ENCODE measurements around the gene CDH24.
A peak's percentile ranks its signal among the peaks of the same experiment; 100 is the strongest.

The CDH24 gene

GRCh38 chr14:23035303-23036144, 21.8 kb downstream of the CDH24 start:
- Histone ChIP-seq H3K9ac (ENCODE audit: low read depth, low read length) (peak overlapping the region; percentile 75), H3K27me3 (ENCODE audit: insufficient read depth, low read length, poor library complexity) (no peaks in the 10 kb centered on the region), H3K4me2 (ENCODE audit: insufficient read depth, low read length) (peak overlapping the region; percentile 80), H2AFZ (ENCODE audit: low read depth, low read length) (peak overlapping the region; percentile 72), H4K20me1 (ENCODE audit: insufficient read depth, low read length) (no peaks in the 10 kb centered on the region), H3K9me3 (ENCODE audit: insufficient read depth, low read length, severe bottlenecking) (no peaks in the 10 kb centered on the region), H3K4me3 (ENCODE audit: low read depth in 1 of 2, low read length in 2 of 2) (peak overlapping the region in 1 of 2 experiments; percentile 83; a peak in 3 of 4 replicates), H3K4me1 (ENCODE audit: insufficient read depth, low read length) (peaks cover 39% of the 10 kb centered on the region), H3K27ac (ENCODE audit: low read length) (peak overlapping the region; percentile 90), H3K36me3 (ENCODE audit: insufficient read depth, low read length) (peaks cover 29% of the 10 kb centered on the region), H3K79me2 (ENCODE audit: insufficient read depth, low read length) (peaks cover 32% of the 10 kb centered on the region)
- no peak for ATAC-seq (ENCODE audit: insufficient read depth, low read depth)
- no peak for DNase-seq
- TF ChIP-seq CTCF (IDR thresholded peaks at IDR 0.05; ENCODE audit: borderline replicate concordance, extremely low read depth, low read length, poor library complexity, severe bottlenecking): no peak
- no peak for TF ChIP-seq EZH2 (IDR thresholded peaks at IDR 0.05; ENCODE audit: borderline replicate concordance, low read depth, low read length, severe bottlenecking)

DNA sequence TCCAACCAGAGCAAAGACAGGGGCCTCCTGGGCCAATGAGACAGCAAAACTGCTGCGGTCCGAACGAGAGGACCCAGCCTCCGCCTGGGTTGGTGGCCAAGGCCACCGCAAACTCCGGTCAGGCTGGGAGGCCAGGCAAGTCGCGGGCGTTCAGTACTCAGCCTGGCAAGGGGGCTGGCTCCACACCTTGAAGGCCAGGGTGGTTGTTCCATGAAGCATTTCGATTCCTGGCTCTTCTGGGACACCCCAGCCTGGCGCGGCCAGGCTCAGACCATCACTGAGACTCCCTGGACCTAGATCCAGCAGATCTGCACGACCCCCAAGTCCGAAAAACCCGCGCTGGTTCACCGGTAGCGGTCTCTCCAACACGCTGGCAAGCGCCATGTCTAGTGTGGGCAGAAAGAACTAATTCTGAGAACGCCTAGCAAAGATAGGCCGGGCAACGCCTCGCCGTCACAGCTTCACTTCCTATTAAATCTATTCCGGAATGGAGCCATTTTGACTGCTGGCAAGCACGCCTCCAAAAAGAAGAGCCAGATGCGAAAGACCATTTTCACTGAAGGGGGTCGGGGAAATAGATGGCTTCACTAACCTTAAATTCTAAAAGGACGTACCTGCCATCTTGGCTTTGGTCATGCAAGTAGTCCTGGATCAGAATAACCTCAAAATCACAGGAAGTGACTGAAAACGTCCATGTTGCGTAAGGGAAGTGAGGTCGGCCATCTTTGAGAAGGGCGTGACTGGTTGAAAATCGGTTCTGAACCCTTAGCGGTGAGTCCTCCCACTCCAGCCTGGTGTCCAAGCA, 22.6 kb downstream of the CDH24 start, which contains the start of gene PSMB5:
Gene PSMB5, minus strand, starts transcription at position 403 of the 805 bp plus-strand sequence. Its CDS starts 19 bp downstream, at position 384.
- peak; percentile 94 for DNase-seq

DNA sequence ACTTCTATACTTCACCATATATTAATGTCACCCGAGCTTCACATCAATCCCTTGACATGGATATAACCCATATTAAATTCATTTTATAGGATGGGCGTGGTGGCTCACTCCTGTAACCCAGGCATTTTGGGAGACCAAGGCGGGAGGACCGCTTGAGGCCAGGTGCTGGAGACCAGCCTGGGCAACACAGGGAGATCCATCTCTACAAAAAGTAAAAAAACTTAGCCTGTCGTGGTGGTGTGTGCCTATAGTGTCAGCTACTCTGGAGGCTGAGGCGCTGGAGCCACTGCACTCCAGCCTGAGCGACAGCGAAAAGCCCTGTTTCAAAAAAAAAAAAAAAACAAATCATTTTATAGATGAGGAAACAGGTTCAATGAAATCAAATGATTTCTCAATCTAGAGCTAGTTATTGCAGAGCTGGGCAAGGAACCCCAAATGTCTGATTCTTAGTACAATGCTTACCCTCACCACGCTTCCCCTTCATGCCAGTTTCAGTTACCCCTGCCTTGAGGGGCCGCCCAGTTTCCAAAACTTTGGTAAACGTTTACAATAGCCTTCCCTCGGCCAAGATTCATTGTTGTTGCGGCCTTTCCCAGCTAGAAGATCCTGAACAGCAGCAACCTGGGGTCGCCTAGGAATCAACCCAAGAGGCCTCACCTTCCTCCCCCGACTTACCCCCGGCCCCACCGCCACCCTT, 23.4 kb downstream of the CDH24 start:
- H2AFZ ChIP-seq (ENCODE audit: low read depth, low read length): peak overlapping the region; percentile 72
- peak; percentile 17 for ATAC-seq (ENCODE audit: insufficient read depth, low read depth)
- peak overlapping the region; percentile 75 for H3K9ac ChIP-seq (ENCODE audit: low read depth, low read length)
- peaks cover 38% of the 10 kb centered on the region for H3K79me2 ChIP-seq (ENCODE audit: insufficient read depth, low read length)
- H4K20me1 ChIP-seq (ENCODE audit: insufficient read depth, low read length): 0 out of 2 replicates have a peak, but pooled peaks cover 2% of the 10 kb centered on the region
- peak overlapping the region; percentile 90 for H3K27ac ChIP-seq (ENCODE audit: low read length)
- peaks cover 45% of the 10 kb centered on the region for H3K4me1 ChIP-seq (ENCODE audit: insufficient read depth, low read length)
- DNase-seq: no peak
- H3K27me3 ChIP-seq (ENCODE audit: insufficient read depth, low read length, poor library complexity): no peaks in the 10 kb centered on the region
- H3K4me3 ChIP-seq (ENCODE audit: low read depth in 1 of 2, low read length in 2 of 2): peak overlapping the region; percentile 50 to 83
- peak overlapping the region; percentile 80 for H3K4me2 ChIP-seq (ENCODE audit: insufficient read depth, low read length)
- H3K9me3 ChIP-seq (ENCODE audit: insufficient read depth, low read length, severe bottlenecking): no peaks in the 10 kb centered on the region
- no peak for TF ChIP-seq EZH2 (IDR thresholded peaks at IDR 0.05; ENCODE audit: borderline replicate concordance, low read depth, low read length, severe bottlenecking)
- TF ChIP-seq CTCF (IDR thresholded peaks at IDR 0.05; ENCODE audit: borderline replicate concordance, extremely low read depth, low read length, poor library complexity, severe bottlenecking): no peak
- peaks cover 38% of the 10 kb centered on the region for H3K36me3 ChIP-seq (ENCODE audit: insufficient read depth, low read length)

More for the DNA sequence above, 22.6 kb downstream of the CDH24 start, which contains the start of gene PSMB5:
- Histone ChIP-seq H3K79me2 (ENCODE audit: insufficient read depth, low read length) (peaks cover 32% of the 10 kb centered on the region), H3K4me1 (ENCODE audit: insufficient read depth, low read length) (peaks cover 39% of the 10 kb centered on the region), H3K9ac (ENCODE audit: low read depth, low read length) (peak within 1 kb of the TSS; percentile 75), H3K27ac (ENCODE audit: low read length) (peak within 1 kb of the TSS; percentile 90), H4K20me1 (ENCODE audit: insufficient read depth, low read length) (no peaks in the 10 kb centered on the region), H3K36me3 (ENCODE audit: insufficient read depth, low read length) (peaks cover 32% of the 10 kb centered on the region), H3K4me3 (ENCODE audit: low read depth in 1 of 2, low read length in 2 of 2) (peak within 1 kb of the TSS; percentile 50 to 83), H3K9me3 (ENCODE audit: insufficient read depth, low read length, severe bottlenecking) (no peaks in the 10 kb centered on the region), H3K4me2 (ENCODE audit: insufficient read depth, low read length) (peak within 1 kb of the TSS; percentile 80), H3K27me3 (ENCODE audit: insufficient read depth, low read length, poor library complexity) (no peaks in the 10 kb centered on the region), H2AFZ (ENCODE audit: low read depth, low read length) (peak within 1 kb of the TSS; percentile 72)
- ATAC-seq (ENCODE audit: insufficient read depth, low read depth): peak; percentile 92
- TF ChIP-seq CTCF (IDR thresholded peaks at IDR 0.05; ENCODE audit: borderline replicate concordance, extremely low read depth, low read length, poor library complexity, severe bottlenecking): no peak
- TF ChIP-seq EZH2 (IDR thresholded peaks at IDR 0.05; ENCODE audit: borderline replicate concordance, low read depth, low read length, severe bottlenecking): no peak
